GM18873 (cell line): Measurements from ENCODE around the gene SMAD9.

Experiments used
- ATAC-seq: cut with Tn5 transposase; IDR thresholded peaks from one replicate; pipeline ENCODE4 v1.9.1; 2021; ENCODE audit warnings: mild to moderate bottlenecking, moderate library complexity, moderate number of reproducible peaks; ENCODE audit not compliant: unreplicated experiment, low FRiP score

Gene SMAD9

GRCh38 chr13:36870050-36870692 is 49.9 kb downstream of the SMAD9 start:
- ATAC-seq = no peak

- ATAC-seq = no peak
These were observed 53.8 kb downstream of the SMAD9 start for GRCh38 chr13:36866232-36866631.

- no peak for ATAC-seq
These were observed 54.8 kb downstream of the SMAD9 start for GRCh38 chr13:36865265-36865664.

GRCh38 chr13:36862722-36863121 is 57.3 kb downstream of the SMAD9 start:
- ATAC-seq = no peak

- ATAC-seq = no peak
These were observed 57.9 kb downstream of the SMAD9 start for GRCh38 chr13:36862002-36862685.

GRCh38 chr13:36859259-36859658 is 60.8 kb downstream of the SMAD9 start:
- no peak for ATAC-seq

GRCh38 chr13:36858290-36858689 is 61.7 kb downstream of the SMAD9 start:
- ATAC-seq = peak; percentile 56

GRCh38 chr13:36857253-36857652 is 62.8 kb downstream of the SMAD9 start:
- ATAC-seq = no peak

- ATAC-seq = no peak
These were observed 69.1 kb downstream of the SMAD9 start for GRCh38 chr13:36850790-36851438.

- no peak for ATAC-seq
These were observed 71.6 kb downstream of the SMAD9 start for GRCh38 chr13:36848199-36848982.

GRCh38 chr13:36847606-36848005 is 72.4 kb downstream of the SMAD9 start:
- no peak for ATAC-seq

GRCh38 chr13:36841391-36841790 is 78.6 kb downstream of the SMAD9 start:
- no peak for ATAC-seq

- ATAC-seq = no peak
These were observed 79.3 kb downstream of the SMAD9 start for GRCh38 chr13:36840718-36841250.

GRCh38 chr13:36839981-36840380 is 80.1 kb downstream of the SMAD9 start:
- no peak for ATAC-seq

GRCh38 chr13:36839281-36839680 is 80.8 kb downstream of the SMAD9 start:
- no peak for ATAC-seq

GRCh38 chr13:36837354-36838092 is 82.5 kb downstream of the SMAD9 start:
- no peak for ATAC-seq

GRCh38 chr13:36834299-36834698 is 85.7 kb downstream of the SMAD9 start:
- no peak for ATAC-seq

GRCh38 chr13:36831291-36831690 is 88.7 kb downstream of the SMAD9 start:
- no peak for ATAC-seq

GRCh38 chr13:36829753-36830152 is 90.3 kb downstream of the SMAD9 start:
- ATAC-seq = no peak

- ATAC-seq = no peak
These were observed 97.3 kb downstream of the SMAD9 start for GRCh38 chr13:36822785-36823184.
